K562 (cell line): ENCODE measurements around the gene SLC35E2B. TPM values are rescaled to one million over a fixed set of nuclear protein-coding genes. Genes with fewer than 3 reads are reported as not detected.
A peak's percentile ranks its signal among the peaks of the same experiment; 100 is the strongest.

Source experiments
- ATAC-seq: fragments of 200-7000 bp; cut with Tn5 transposase; 3 replicates; pipeline ENCODE4 v1.9.1; 2020; ENCODE audit warnings: moderate library complexity
- BruUV-seq: library from RNA; stranded (reverse); fragments of 400-500 nt; replicated peaks from 2 replicates; lab custom pipeline; 2021; lab: Mats Ljungman, UMichigan
- CTCF ChIA-PET: fragments of 300-600 bp; formaldehyde crosslinking; extraction: SDS; loops from one replicate; lab custom pipeline; 2021; ENCODE audit warnings: low intra/inter-chr PET ratio; lab: Yijun Ruan, JAX
- POLR2A ChIA-PET: fragments of 300-600, 350-650 bp; sonication (Branson Sonifier 250); formaldehyde crosslinking; extraction: SDS; loops from one replicate; lab custom pipeline; 2021; ENCODE audit warnings: antibody characterized with exemption, inconsistent platforms; lab: Yijun Ruan, JAX
- DNase-seq, 4 experiments: peaks; one replicate each; pipeline versions ENCODE4 v3.0.0 to v3.0.0-alpha.2; 2011 to 2018; ENCODE audit warnings: low spot score in 3 of 4, mixed read lengths in 3 of 4; ENCODE audit errors: extremely low read depth in 1 of 4
- FAIRE-seq: peaks from 2 replicates; lab custom pipeline; 2011; peaks lifted over from hg19 to GRCh38; lab: Jason Lieb, UNC
- H2AFZ ChIP-seq: 2 replicates; pipeline ENCODE4 v1.6.0; 2011; ENCODE audit warnings: low read depth, low read length, control low read depth, inconsistent platforms
- H3K27ac ChIP-seq: fragments of 200-600 bp; 3 replicates; pipeline ENCODE4 v1.8.0; 2011; ENCODE audit warnings: low read depth, mild to moderate bottlenecking, control low read depth, inconsistent platforms, low read length, moderate library complexity, mixed read lengths; ENCODE audit errors: extremely low read depth
- H3K27me3 ChIP-seq, 2 experiments: fragments of 300-600 bp in 1 of 2; 2 replicates in 1 of 2; 3 replicates in 1 of 2; pipeline versions ENCODE4 v1.6.0 to v1.8.0; 2011; ENCODE audit warnings: inconsistent platforms in 2 of 2, low read length in 2 of 2, mild to moderate bottlenecking in 1 of 2, mixed read lengths in 1 of 2, moderate library complexity in 1 of 2; ENCODE audit not compliant: control insufficient read depth in 2 of 2, insufficient read depth in 2 of 2
- H3K36me3 ChIP-seq: fragments of 300-600 bp; 3 replicates; pipeline ENCODE4 v1.8.0; 2011; ENCODE audit warnings: mild to moderate bottlenecking, low read length, inconsistent platforms; ENCODE audit not compliant: control insufficient read depth, insufficient read depth
- H3K4me1 ChIP-seq, 2 experiments: fragments of 200-600 bp in 1 of 2; replicated peaks in 1 of 2; 2 replicates in 1 of 2; 3 replicates in 1 of 2; pipeline versions ENCODE4 v1.5.1 to v1.8.0; 2011; ENCODE audit warnings: inconsistent platforms in 2 of 2, low read length in 2 of 2, mild to moderate bottlenecking in 1 of 2, mixed read lengths in 1 of 2, moderate library complexity in 1 of 2; ENCODE audit not compliant: control insufficient read depth in 2 of 2, insufficient read depth in 2 of 2
- H3K4me2 ChIP-seq: 2 replicates; pipeline ENCODE4 v1.6.1; 2011; ENCODE audit warnings: low read length, control low read depth, inconsistent platforms, mixed read lengths; ENCODE audit not compliant: insufficient read depth
- H3K4me3 ChIP-seq: fragments of 200-600 bp; sonication (generic), shearing (Covaris generic); 2 replicates; pipeline ENCODE4 v1.5.1; 2016; ENCODE audit warnings: control low read depth, inconsistent platforms
- H3K79me2 ChIP-seq: fragments of 200-600 bp; 3 replicates; pipeline ENCODE4 v1.8.0; 2011; ENCODE audit warnings: low read length, inconsistent platforms; ENCODE audit not compliant: control insufficient read depth, insufficient read depth
- H3K9ac ChIP-seq, 2 experiments: 2 replicates each; pipeline versions ENCODE4 v1.6.0 to v1.6.1; 2011; ENCODE audit warnings: low read depth in 2 of 2, low read length in 2 of 2, control low read depth in 1 of 2, inconsistent platforms in 1 of 2, mild to moderate bottlenecking in 1 of 2, mixed read lengths in 1 of 2; ENCODE audit not compliant: insufficient read depth in 1 of 2
- H3K9me1 ChIP-seq: one replicate; pipeline ENCODE4 v1.6.0; 2011; ENCODE audit warnings: inconsistent platforms, mild to moderate bottlenecking, low read length, moderate library complexity; ENCODE audit not compliant: control insufficient read depth, insufficient read depth
- H3K9me3 ChIP-seq: replicated peaks from 2 replicates; pipeline ENCODE4 v1.5.1; 2011; ENCODE audit warnings: low read depth, low read length, inconsistent platforms; ENCODE audit not compliant: control insufficient read depth, insufficient read depth
- H4K20me1 ChIP-seq: replicated peaks from 2 replicates; pipeline ENCODE4 v1.6.1; 2011; ENCODE audit warnings: low read length, inconsistent platforms, mixed read lengths; ENCODE audit not compliant: control insufficient read depth, insufficient read depth
- FOS ChIP-seq: IDR thresholded peaks from 3 replicates; pipeline ENCODE4 v1.6.1; 2011; ENCODE audit not compliant: insufficient read length; ENCODE audit errors: extremely low read depth
- HES1 ChIP-seq: fragments of 450-650 bp; IDR thresholded peaks from 2 replicates; pipeline ENCODE4 v1.6.1; 2016; ENCODE audit warnings: low read depth, mild to moderate bottlenecking, moderate library complexity
- POLR2G ChIP-seq: fragments of 200-400 bp; formaldehyde crosslinking; IDR thresholded peaks from 2 replicates; pipeline ENCODE4 v1.6.1; 2017; ENCODE audit warnings: low read depth, mild to moderate bottlenecking, antibody characterized with exemption, low read length, moderate library complexity
- ZBTB33 ChIP-seq: sonication (generic); formaldehyde crosslinking; IDR thresholded peaks from 2 replicates; pipeline ENCODE4 v1.8.1; 2023; ENCODE audit warnings: mild to moderate bottlenecking, missing genetic modification reagents
- ZNF146 ChIP-seq: IDR thresholded peaks from one replicate; pipeline ENCODE4 v1.6.1; 2018; ENCODE audit warnings: missing compliant biosample characterization; ENCODE audit not compliant: unreplicated experiment
- ZNF165 ChIP-seq: fragments of 250-450 bp; sonication (Bioruptor Pico); IDR thresholded peaks from 2 replicates; pipeline ENCODE4 v1.4.0; 2020; ENCODE audit warnings: borderline replicate concordance
- ZNF184 ChIP-seq: sonication (generic); formaldehyde crosslinking; IDR thresholded peaks from 2 replicates; pipeline ENCODE4 v1.5.0; 2020; ENCODE audit warnings: missing genetic modification reagents
- WGBS: fragments of 100-300 bp; shearing (Covaris generic); methylation state at CpG from one replicate; pipeline ENCODE4 v1.1.6; 2016; ENCODE audit warnings: low coverage, mixed read lengths; ENCODE audit not compliant: insufficient coverage; ENCODE audit errors: missing lambda C conversion rate; 5-methylcytosine and 5-hydroxymethylcytosine counted together
- in situ Hi-C: fragments of 300-500 bp; cut with MboI; formaldehyde crosslinking; loops from 4 replicates; pipeline ENCODE4 v1.15.0; 2018; ENCODE audit warnings: inconsistent platforms, mixed read lengths
- intact Hi-C: fragments of 100-400 bp; cut with micrococcal nuclease; formaldehyde crosslinking; loops from 2 replicates; pipeline ENCODE4 v1.14.2; 2022
- polyA plus RNA-seq, 8 experiments: library from polyadenylated mRNA; depleted of rRNA in 4 of 8; stranded (reverse) in 5 of 8; unstranded in 3 of 8; fragments of >200 nt; fragmentation: Nextera tagmentation in 2 of 8; fragmentation: Illumina TruSeq in 1 of 8; extraction: Ambion mirVana in 2 of 8; extraction: Trizol in 1 of 8; gene quantifications; 2 replicates each; pipeline versions ENCODE4 v1.2.1 to v1.2.3, GENCODE V29; 2011 to 2014; ENCODE audit warnings: inconsistent platforms in 1 of 8, missing spikeins in 1 of 8
- total RNA-seq, 7 experiments: library from RNA; depleted of rRNA in 6 of 7; stranded (reverse); fragments of >200 nt in 6 of 7; fragmentation: Illumina TruSeq in 2 of 7; extraction: Trizol in 2 of 7; gene quantifications; 2 replicates each; pipeline versions ENCODE4 v1.2.1 to v1.2.3, GENCODE V29; 2011 to 2021; ENCODE audit warnings: low replicate concordance in 1 of 7

The SLC35E2B gene
- total and polyA plus RNA-seq, 9 of the 15 experiments (the other 6 are each of a cell fraction or from before 2014, with no cell fraction given), result 4.7 to 44.6 (median 20.7) TPM

GRCh38 chr1:1669468-1670440 is 22.8 kb downstream of the SLC35E2B start:
- POLR2A ChIA-PET, result interaction anchor here (0.6 to 0.7 kb wide), 4 partner anchors 14 to 409 kb away, joined by 3 to 4 read pairs (median 3); no protein-coding TSS in a partner anchor
- in situ Hi-C loops, result no loop called here
- Histone ChIP-seq H4K20me1 (no peaks in the 10 kb centered on the region), H3K9me3 (no peaks in the 10 kb centered on the region; the same call in 1 of the 2 replicates), H2AFZ (no peak overlapping the region), H3K79me2 (no peaks in the 10 kb centered on the region), H3K36me3 (peaks cover 44% of the 10 kb centered on the region; the same call in 2 of the 3 replicates)
- ATAC-seq, result no peak
- peak in 2 of 4 experiments; percentile 8 to 10 for DNase-seq
- TF ChIP-seq FOS, result no peak
- TF ChIP-seq POLR2G, result peak; percentile 63
- TF ChIP-seq, all 486 proteins: peak for 1
- Histone ChIP-seq H3K4me1 (peaks cover 0 to 16% of the 10 kb centered on the region in 2 experiments; a peak in 1 of 5 replicates), H3K9ac (no peak overlapping the region), H3K4me2 (no peak overlapping the region), H3K9me1 (peaks cover 3% of the 10 kb centered on the region), H3K4me3 (no peak overlapping the region), H3K27ac (no peak overlapping the region), H3K27me3 (no peaks in the 10 kb centered on the region)
- intact Hi-C loops, result no loop called here
- CTCF ChIA-PET, result no interaction called here
- no TSS peak for BruUV-seq
- whole genome bisulfite sequencing, result 83% methylated on average over 35 of the region's 43 CpGs
- FAIRE-seq, result no peak

GRCh38 chr1:1666526-1666925 is 26.1 kb downstream of the SLC35E2B start:
- Histone ChIP-seq H2AFZ (no peak overlapping the region), H3K9me1 (no peaks in the 10 kb centered on the region), H3K4me3 (no peak overlapping the region), H4K20me1 (no peaks in the 10 kb centered on the region), H3K27me3 (no peaks in the 10 kb centered on the region), H3K79me2 (no peaks in the 10 kb centered on the region), H3K9me3 (no peaks in the 10 kb centered on the region; the same call in 1 of the 2 replicates), H3K36me3 (peaks cover 37% of the 10 kb centered on the region; the same call in 2 of the 3 replicates), H3K4me1 (peaks cover 2 to 21% of the 10 kb centered on the region in 2 experiments; a peak in 4 of 5 replicates), H3K4me2 (no peak overlapping the region), H3K27ac (no peak overlapping the region), H3K9ac (peak overlapping the region in 1 of 2 experiments; percentile 45; a peak in 1 of 4 replicates)
- intact Hi-C loops (no loop called here), in situ Hi-C loops (no loop called here)
- no peak for TF ChIP-seq ZNF146 (CRISPR knock-in tag)
- no peak for TF ChIP-seq ZNF165 (CRISPR knock-in tag)
- no peak for TF ChIP-seq HES1
- TF ChIP-seq ZNF184 (CRISPR knock-in tag), result no peak
- TF ChIP-seq ZBTB33 (CRISPR knock-in tag), result no peak
- POLR2A ChIA-PET, result no interaction called here
- CTCF ChIA-PET, result no interaction called here
- BruUV-seq, result no TSS peak
- ATAC-seq (no peak), FAIRE-seq (no peak), DNase-seq (no peak)
- 98% methylated on average over 15 of the region's 15 CpGs for WGBS
